Heart right ventricle (tissue), 16 donors: ENCODE data around the gene LRP1B. TPM values are rescaled to one million over a fixed set of nuclear protein-coding genes. Genes with fewer than 3 reads are reported as not detected.

ENCODE experiments used
- ATAC-seq, 8 donors: fragments of 200-7000 bp; cut with Tn5 transposase; one replicate each; pipeline ENCODE4 v1.9.1; 2020; ENCODE audit warnings: mild to moderate bottlenecking in 8 of 8, moderate library complexity in 8 of 8, moderate number of reproducible peaks in 1 of 8
- DNase-seq, 2 donors: peaks; one replicate each; pipeline ENCODE4 v3.0.0-alpha.2; 2020
- H3K27ac ChIP-seq, 10 donors: fragments of 200-600 bp; sonication (generic) in 2 of 10; one replicate each; pipeline versions ENCODE4 v1.5.0 to v1.8.0; 2020 to 2022; ENCODE audit warnings: mild to moderate bottlenecking in 3 of 10
- H3K27me3 ChIP-seq, 7 donors: fragments of 200-600 bp; one replicate each; pipeline ENCODE4 v1.8.0; 2021 to 2022; ENCODE audit warnings: mild to moderate bottlenecking in 2 of 7
- H3K36me3 ChIP-seq, 9 donors: fragments of 200-600 bp; sonication (generic) in 1 of 9; one replicate each; pipeline versions ENCODE4 v1.5.0 to v1.8.0; 2020 to 2022; ENCODE audit warnings: mild to moderate bottlenecking in 2 of 9
- H3K4me1 ChIP-seq, 9 donors: fragments of 200-600 bp; sonication (generic) in 1 of 9; one replicate each; pipeline versions ENCODE4 v1.5.0 to v1.8.0; 2020 to 2022; ENCODE audit warnings: mild to moderate bottlenecking in 4 of 9
- H3K4me3 ChIP-seq, 10 donors: fragments of 200-600 bp; sonication (generic) in 2 of 10; one replicate each; pipeline versions ENCODE4 v1.5.0 to v1.8.0; 2020 to 2022; ENCODE audit warnings: mild to moderate bottlenecking in 7 of 10, moderate library complexity in 2 of 10
- H3K9me3 ChIP-seq, 11 donors: fragments of 200-600 bp in 10 of 11; sonication (generic) in 2 of 11; one replicate each; pipeline versions ENCODE4 v1.5.0 to v1.8.0; 2013 to 2022; ENCODE audit warnings: mild to moderate bottlenecking in 2 of 11, control low read depth in 1 of 11, moderate library complexity in 1 of 11
- WGBS, 2 donors: extraction: QIAGEN DNeasy Blood & Tissue Kit; methylation state at CpG; one replicate each; pipeline ENCODE4 v1.1.7; 2013; ENCODE audit warnings: inconsistent platforms in 1 of 2; 5-methylcytosine and 5-hydroxymethylcytosine counted together
- intact Hi-C, 10 donors: fragments of 100-400 bp; cut with DNase I; formaldehyde crosslinking; loops; one replicate each; pipeline versions ENCODE4 v1.11.1 to v1.14.2; 2022
- polyA plus RNA-seq, 2 donors: library from polyadenylated mRNA; stranded (reverse); fragments of 200-250 nt; gene quantifications; one replicate each; pipeline ENCODE4 v1.2.3, GENCODE V29; 2013
- total RNA-seq, 10 donors: library from RNA; stranded (reverse); fragmentation: NEBNext Ultra II Directional in 3 of 10; extraction: Animal tissue kit (Norgen Biotek cat#: 25700) in 3 of 10; gene quantifications; one replicate each; pipeline versions ENCODE4 v1.2.1 to v1.2.4, GENCODE V29; 2021 to 2023
- TF ChIP-seq, protein P1 (sequence below), 9 donors: fragments of 200-600 bp; sonication (generic) in 2 of 9; IDR thresholded peaks; one replicate each; pipeline versions ENCODE4 v1.5.0 to v1.8.0; 2021 to 2022; ENCODE audit warnings: antibody characterized with exemption in 9 of 9, mild to moderate bottlenecking in 5 of 9, moderate library complexity in 1 of 9
- donor health status: Arrhythmogenic right ventricular cardiomyopathy.
- donor health status: ischemic (EF 13 %, LVEDD 7.1; RV severe dilation, severe dysfunction).
- donor health status: healthy with polysubstance abuse.
- donor health status: DM: no; HTN: yes; CAD: no.
- donor health status: DM: no; HTN: no; CAD: no.
- donor health status: ischemic (EF 25% LVEDD 6.9; RV normal size, moderate dysfunction).
- donor health status: ischemic (EF 25% LVEDD 5.7; RV mildly dilated, moderate dysfunction).
- donor health status: healthy.
- donor health status: DM: yes; HTN: yes; CAD: no.
- donor health status: Ischemic cardiomyopathy.
- donor health status: ischemic (EF 35%, LVEDD 5.7; RV mildly dilated, moderate dysfunction).
- donor health status: nonischemic (EF 11% LVEDD 7.7; RV severe dilation, severe dysfunction).
- donor health status: DM: yes; HTN: yes; CAD: no.
- donor health status: PGD.
- donor health status: ischemic (EF 29% LVEDD 5.4; RV normal size, mild dysfunction).
- donor health status: nonischemic (EF 23%, LVEDD 6.1; RV moderate dilation, normal function).

Gene LRP1B
- total and polyA plus RNA-seq, 12 donors: 0.02 to 0.27 (median 0.14) TPM; not detected in 1

DNA sequence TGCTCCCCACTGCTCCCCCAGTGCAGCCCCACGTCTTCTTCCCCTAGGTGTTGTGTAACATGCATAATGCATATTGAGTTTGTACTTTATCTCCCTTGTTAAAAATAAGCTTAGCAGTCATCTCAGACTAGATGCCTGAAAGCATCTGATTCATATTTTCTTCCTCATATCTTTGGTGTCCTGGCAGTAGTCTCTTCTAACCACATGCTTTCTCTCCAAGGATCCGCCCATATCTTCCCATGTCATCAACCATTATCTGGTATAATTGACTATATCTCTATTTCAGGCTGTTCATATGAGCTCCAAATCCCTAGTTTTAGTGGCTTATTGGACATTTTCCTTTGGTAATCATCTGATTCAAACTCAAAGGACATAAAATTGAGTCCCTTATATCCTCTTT lies 426.3 kb downstream of the LRP1B start:
- Histone ChIP-seq H3K27me3 (peaks cover 0 to 13% (median 0%) of the 10 kb centered on the region in 7 donors), H3K9me3 (no peaks in the 10 kb centered on the region), H3K4me1 (no peaks in the 10 kb centered on the region), H3K36me3 (no peaks in the 10 kb centered on the region), H3K27ac (no peak overlapping the region), H3K4me3 (no peak overlapping the region)
- ATAC-seq (no peak), DNase-seq (no peak)
- TF ChIP-seq, protein P1, sequence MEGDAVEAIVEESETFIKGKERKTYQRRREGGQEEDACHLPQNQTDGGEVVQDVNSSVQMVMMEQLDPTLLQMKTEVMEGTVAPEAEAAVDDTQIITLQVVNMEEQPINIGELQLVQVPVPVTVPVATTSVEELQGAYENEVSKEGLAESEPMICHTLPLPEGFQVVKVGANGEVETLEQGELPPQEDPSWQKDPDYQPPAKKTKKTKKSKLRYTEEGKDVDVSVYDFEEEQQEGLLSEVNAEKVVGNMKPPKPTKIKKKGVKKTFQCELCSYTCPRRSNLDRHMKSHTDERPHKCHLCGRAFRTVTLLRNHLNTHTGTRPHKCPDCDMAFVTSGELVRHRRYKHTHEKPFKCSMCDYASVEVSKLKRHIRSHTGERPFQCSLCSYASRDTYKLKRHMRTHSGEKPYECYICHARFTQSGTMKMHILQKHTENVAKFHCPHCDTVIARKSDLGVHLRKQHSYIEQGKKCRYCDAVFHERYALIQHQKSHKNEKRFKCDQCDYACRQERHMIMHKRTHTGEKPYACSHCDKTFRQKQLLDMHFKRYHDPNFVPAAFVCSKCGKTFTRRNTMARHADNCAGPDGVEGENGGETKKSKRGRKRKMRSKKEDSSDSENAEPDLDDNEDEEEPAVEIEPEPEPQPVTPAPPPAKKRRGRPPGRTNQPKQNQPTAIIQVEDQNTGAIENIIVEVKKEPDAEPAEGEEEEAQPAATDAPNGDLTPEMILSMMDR (IDR thresholded peaks at IDR 0.05): no peak
- intact Hi-C loops: no loop called here
- 39 to 46% methylated on average over 2 of the region's 2 CpGs for WGBS, 2 donors

DNA sequence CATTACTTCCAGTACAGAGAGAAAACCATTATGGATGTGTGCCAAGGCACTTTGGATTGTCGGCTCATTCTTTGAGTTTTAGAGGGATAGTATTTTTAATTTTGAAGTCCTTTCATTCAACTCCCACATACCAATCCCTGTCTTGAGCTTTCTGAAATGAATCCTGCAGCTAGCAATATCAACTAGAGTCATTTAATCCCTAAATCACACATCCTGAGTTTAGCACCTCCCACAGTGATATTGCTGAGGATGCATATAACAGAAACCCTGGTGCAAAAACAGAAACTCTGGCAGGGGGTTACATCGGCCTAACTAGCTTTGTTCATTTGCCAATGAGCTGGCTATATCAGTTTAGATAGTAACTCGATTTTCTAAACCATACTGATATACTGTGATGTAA lies 427.3 kb downstream of the LRP1B start:
- WGBS, 2 donors: 48 to 65% methylated on average over 3 of the region's 3 CpGs
- DNase-seq (no peak), ATAC-seq (no peak)
- intact Hi-C loops: no loop called here
- TF ChIP-seq, protein P1 (IDR thresholded peaks at IDR 0.05): no peak
- Histone ChIP-seq H3K36me3 (no peaks in the 10 kb centered on the region), H3K4me3 (no peak overlapping the region), H3K27me3 (peaks cover 0 to 13% (median 0%) of the 10 kb centered on the region in 7 donors), H3K4me1 (no peaks in the 10 kb centered on the region), H3K27ac (no peak overlapping the region), H3K9me3 (no peaks in the 10 kb centered on the region)

DNA sequence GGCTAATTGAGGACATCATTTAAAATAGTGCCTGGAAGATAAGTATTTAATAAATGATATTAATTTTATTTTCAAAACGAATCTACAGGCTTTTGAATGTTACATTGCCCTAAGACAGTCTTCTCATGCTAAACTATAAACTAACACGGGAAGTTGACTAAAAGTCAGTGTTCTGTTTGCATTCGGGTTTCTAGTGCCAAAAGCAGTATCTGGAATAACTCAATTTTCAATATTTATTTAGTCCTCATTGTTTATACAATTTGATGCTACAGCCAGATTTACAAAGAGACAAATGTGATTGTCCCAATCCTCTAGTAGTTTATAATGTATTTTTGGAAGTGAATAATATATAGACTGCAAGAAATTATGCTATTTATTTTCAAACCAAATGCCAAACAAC lies 429.2 kb downstream of the LRP1B start:
- Histone ChIP-seq H3K36me3 (no peaks in the 10 kb centered on the region), H3K9me3 (no peaks in the 10 kb centered on the region), H3K27me3 (peaks cover 0 to 27% (median 3%) of the 10 kb centered on the region in 7 donors), H3K27ac (no peak overlapping the region), H3K4me1 (no peaks in the 10 kb centered on the region), H3K4me3 (no peak overlapping the region)
- WGBS, 2 donors: 66 to 72% methylated on average over 3 of the region's 3 CpGs
- intact Hi-C loops: no loop called here
- ATAC-seq (no peak), DNase-seq (no peak)
- TF ChIP-seq, protein P1 (IDR thresholded peaks at IDR 0.05): no peak

DNA sequence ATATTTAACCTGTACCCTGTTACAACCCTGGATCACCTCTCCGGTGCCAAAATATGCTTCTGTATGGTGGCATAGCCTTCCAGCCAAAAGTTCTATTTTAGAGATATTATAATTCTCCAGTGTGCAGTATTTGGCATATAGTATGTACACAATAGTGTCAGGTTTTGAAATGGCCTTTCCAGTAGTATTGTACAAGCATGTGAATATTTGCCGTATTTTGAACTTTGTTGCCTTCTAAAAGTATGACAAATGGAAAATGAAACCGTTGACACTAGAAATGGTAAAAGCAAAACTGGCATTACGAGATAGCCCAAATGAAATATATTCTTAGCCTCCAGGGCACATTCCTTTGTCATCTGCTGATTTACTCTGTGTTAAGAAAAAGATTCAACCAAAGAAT lies 431.2 kb downstream of the LRP1B start:
- intact Hi-C loops: no loop called here
- no peaks in the 10 kb centered on the region for H3K9me3 ChIP-seq
- TF ChIP-seq, protein P1 (IDR thresholded peaks at IDR 0.05): no peak
- no peaks in the 10 kb centered on the region for H3K4me1 ChIP-seq
- H3K27ac ChIP-seq: no peak overlapping the region
- DNase-seq: no peak
- no peak overlapping the region for H3K4me3 ChIP-seq
- no peak for ATAC-seq
- H3K36me3 ChIP-seq: no peaks in the 10 kb centered on the region
- 83 to 90% methylated on average over 4 of the region's 4 CpGs for WGBS, 2 donors
- H3K27me3 ChIP-seq: peaks cover 0 to 47% (median 3%) of the 10 kb centered on the region in 7 donors
